COLO668 (cell line): ENCODE measurements around the gene UBLCP1.
A peak's percentile ranks its signal among the peaks of the same experiment; 100 is the strongest.

Experiments
- DNase-seq: peaks from one replicate; lab custom pipeline; 2025; ENCODE audit not compliant: unreplicated experiment; lab: John Stamatoyannopoulos, UW

The UBLCP1 gene

GRCh38 chr5:159309689-159310433, 46.8 kb downstream of the UBLCP1 start:
- no peak for DNase-seq

- DNase-seq: peak; percentile 39
Observed at GRCh38 chr5:159310511-159310910, 47.4 kb downstream of the UBLCP1 start.

DNA sequence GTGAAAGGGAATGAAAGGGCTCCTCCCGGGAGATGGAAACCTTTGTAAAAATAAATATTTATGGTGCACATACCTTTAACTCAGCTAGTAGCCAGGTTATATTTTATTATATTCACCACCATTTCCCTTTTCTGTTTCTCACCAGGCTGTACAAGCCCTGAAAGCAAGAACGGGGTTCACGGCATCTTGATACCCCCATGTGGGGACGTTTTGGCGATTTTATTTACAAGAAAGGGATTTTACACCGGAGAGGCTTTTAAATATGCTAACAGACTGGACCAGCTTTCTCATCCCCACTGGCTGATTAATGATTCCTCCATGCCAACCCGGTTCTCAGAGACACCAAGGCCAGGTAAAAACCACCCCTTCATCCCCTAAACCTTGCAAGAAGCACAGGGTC, 48.0 kb downstream of the UBLCP1 start:
- no peak for DNase-seq

GRCh38 chr5:159313197-159313596, 50.1 kb downstream of the UBLCP1 start:
- DNase-seq: no peak

GRCh38 chr5:159316519-159317383, 53.7 kb downstream of the UBLCP1 start:
- peak; percentile 5 for DNase-seq

GRCh38 chr5:159317849-159318248, 54.8 kb downstream of the UBLCP1 start:
- DNase-seq: no peak

- no peak for DNase-seq
Observed at GRCh38 chr5:159318448-159318847, 55.4 kb downstream of the UBLCP1 start.

DNA sequence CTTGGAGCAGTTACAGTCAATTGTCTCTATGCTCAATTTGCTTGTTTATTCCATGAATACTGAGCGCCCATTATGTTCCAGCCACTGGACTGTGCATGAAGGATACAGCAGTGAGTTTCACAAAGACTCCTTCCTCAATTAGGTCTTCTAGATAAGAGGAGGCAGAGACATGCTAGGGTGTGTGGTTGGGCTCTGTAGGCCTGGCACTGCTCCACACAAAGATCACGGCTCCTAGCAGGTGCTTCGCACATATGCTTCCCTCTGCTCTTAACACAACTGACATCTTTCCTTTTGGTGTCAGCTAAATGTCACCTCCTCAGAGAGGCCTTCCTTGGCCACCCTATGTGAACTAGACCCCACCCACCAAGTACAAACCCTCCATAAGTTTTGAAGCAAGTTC, 56.3 kb downstream of the UBLCP1 start:
- no peak for DNase-seq

- no peak for DNase-seq
Observed at GRCh38 chr5:159319832-159320231, 56.7 kb downstream of the UBLCP1 start.

GRCh38 chr5:159322180-159322579, 59.1 kb downstream of the UBLCP1 start:
- no peak for DNase-seq

- no peak for DNase-seq
Observed at GRCh38 chr5:159324102-159324755, 61.1 kb downstream of the UBLCP1 start.

- no peak for DNase-seq
Observed at GRCh38 chr5:159324986-159325385, 61.9 kb downstream of the UBLCP1 start.

GRCh38 chr5:159330131-159330800, 67.2 kb downstream of the UBLCP1 start, which contains the start of gene IL12B:
IL12B (minus strand) TSS chr5:159330487; CDS start chr5:159326782, 3,705 bp downstream.
- no peak for DNase-seq

- DNase-seq: peak; percentile 11
Observed at GRCh38 chr5:159331093-159331973, 68.2 kb downstream of the UBLCP1 start.

DNA sequence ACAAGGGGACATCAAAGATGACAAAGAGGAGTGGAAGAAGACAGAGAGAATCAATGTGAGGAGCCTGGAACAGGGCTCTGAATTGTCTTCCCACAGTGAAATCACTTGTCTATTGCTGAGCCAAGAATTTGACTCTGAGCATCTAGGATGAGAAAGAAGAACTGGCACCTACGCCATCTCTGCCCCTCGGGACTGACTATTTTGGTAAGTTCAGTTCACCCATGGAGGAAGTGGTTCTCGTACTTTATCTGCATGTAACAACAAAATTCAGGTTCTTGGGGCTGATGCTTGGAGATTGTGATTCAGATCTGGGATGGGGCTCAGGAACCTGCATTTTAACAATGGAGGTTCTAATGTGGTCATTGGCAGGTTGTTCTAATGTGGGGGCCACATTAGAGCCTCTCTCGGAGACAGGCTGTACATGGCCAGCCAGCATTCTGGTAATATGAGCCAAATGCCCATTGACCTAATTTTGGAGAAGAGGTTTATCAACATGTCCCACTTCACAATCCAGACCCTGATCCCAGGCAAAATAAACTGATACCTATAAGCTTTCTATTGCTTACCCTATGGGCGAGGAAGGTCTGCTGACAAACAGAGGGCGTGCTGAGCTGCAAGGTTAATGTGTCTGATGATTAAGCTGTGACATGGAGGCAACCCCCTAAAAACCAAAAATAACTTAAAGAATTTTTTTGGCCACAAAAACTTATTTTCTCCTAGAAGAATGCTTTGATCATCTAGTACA, 69.9 kb downstream of the UBLCP1 start:
- no peak for DNase-seq

DNA sequence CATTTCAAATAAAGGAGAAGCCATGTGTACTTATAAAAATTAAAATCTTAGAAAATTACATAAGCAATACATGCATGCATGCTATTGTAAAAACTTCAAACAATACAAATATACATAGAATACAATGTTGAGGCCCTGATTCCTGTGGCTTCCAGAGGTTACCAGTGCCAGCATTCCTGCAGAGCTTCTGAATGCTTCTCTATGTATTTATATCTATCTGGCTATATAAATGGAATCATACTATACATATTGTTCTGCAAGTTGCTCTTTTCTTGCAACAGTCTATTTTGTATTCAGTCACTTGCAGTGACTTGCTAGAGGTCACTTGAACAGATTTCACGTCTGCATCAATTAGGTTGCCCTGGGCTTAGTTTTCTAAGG, 70.4 kb downstream of the UBLCP1 start:
- DNase-seq: no peak
